Stimulated activated CD8-positive, alpha-beta memory T cell treated with anti-CD3 and anti-CD28 coated beads, Interleukin-4, amount 100 ng/mL, for 1 hour (primary cell): Measurements from ENCODE around the gene RHOB.
"Not testable (repeated sequence)": the region's sequence is repeated elsewhere in the genome, so short reads cannot be mapped to it uniquely, and the experiment has no call there.

Experiments used
- DNase-seq, 2 donors: peaks; one replicate each; pipeline ENCODE4 v3.0.0-alpha.2; 2020; ENCODE audit warnings: low read depth in 2 of 2, low spot score in 1 of 2

The RHOB gene

DNA sequence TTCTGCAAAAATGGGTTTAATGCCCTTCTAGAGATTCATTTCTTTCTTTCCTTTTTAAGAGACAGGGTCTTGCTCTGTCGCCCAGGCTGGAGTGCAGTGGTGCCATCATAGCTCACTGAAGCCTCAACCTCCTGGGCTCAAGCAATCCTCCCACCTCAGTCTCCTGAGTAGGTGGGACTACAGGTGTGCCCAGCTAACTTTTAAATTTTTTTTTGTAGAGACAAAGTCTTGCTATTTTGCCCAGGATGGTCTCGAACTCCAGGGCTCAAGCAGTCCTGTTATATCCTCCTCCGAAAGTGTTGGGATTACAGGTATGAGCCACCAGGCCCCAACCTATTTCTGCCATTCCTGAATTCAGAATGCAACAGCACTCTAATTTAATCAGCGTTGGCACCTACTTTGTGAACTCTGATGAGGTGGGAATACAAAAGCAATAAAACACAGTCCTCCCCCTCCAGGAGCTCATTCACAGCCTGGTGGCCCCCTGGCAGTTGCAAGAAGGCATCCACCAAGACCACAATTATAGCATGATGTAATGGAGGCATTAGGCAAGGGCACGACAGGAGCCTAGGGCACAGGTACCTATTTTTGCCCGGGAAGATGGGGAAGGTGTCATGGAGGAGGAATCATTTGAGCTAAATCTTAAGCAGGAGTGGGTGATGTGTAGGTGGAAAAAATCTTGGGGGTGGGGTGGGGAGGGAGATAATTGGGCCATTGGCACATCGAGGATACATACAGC, 5.1 kb downstream of the RHOB start:
- no peak for DNase-seq

GRCh38 chr2:20452551-20452950, 5.7 kb downstream of the RHOB start:
- no peak for DNase-seq

DNA sequence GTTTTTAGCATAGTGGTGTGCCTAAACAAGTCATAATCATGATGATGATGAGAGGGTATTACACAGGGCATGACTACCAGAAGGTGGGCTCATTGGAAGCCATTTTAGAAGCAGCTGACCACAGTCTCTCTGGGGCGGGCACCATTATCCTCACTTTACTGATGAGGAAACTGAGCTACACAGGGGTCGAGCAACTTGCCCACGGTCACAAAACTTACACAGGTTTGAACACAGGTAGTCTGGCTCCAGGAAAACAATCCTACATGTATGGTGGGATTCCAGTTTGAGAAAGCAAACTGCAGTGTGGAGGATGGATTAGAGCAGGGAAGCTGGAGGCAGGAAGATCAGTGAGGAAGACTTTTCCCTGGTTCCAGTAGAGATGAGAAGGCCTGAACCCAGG, 6.2 kb downstream of the RHOB start:
- no peak for DNase-seq

DNA sequence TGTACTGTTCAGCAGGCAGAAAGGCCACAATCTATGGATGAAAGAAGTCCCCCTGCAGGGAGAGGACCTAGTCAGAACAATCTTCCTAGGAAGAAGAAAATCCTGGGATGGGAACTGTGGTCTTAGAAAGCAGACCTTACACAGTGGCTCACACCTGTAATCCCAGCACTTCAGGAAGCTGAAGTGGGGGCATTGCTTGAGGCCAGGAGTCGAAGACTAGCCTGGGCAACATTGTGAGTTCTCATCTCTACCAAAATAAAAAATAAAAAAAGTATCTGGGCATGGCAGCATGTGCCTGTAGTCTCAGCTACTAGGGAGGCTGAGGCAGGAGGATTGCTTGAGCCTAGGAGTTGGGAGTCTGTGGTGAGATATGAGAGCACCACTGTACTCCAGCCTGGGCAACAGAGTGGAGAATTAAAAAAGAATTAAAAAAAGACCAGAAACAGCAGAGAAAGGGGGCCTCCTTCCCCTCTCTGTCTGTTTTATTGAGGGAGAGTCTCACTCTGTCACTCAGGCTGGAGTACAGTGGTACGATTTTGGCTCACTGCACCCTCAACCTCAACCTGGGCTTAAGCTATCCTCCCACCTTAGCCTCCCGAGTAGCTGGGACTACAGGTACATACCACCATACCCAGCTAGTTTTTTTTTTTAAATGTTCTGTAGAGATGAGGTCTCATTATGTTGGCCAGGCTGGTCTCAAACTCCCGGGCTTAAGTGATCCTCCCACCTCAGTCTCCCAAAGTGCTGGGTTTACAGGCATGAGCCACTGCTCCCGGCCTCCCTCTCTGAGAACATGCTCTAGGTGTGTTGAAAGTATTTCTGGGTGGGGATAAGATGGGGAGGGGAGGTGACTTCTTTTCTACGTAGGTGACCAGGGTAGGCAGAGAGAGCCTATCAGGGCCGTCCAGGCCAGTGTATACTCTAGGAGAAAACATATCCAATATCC, 7.4 kb downstream of the RHOB start:
- DNase-seq, result no peak

DNA sequence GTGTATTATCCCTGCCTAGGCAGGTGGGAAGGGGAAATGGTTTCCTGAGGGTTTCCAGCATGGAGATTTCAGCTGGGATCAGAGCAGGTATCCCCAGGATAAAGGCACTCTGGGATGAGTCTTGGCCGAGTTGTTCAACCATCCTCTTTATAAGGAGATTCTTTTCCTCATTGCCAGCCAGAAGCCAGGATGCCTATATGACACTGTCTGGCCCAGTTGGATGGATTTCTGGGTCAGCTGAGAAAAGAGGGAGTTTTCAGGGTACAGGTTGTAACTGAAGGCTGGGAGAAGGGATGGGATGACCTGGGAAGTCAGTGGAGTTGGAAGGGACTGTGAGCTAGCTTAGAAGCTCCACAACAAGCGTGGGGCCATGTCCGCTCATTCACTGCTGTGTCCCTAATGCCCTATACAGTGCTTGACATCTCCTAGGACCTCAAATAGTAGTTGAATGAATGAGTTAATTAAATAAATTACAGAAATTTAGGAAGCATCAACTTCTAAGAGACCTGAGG, 8.3 kb downstream of the RHOB start:
- DNase-seq, result no peak

GRCh38 chr2:20456116-20456571, 9.3 kb downstream of the RHOB start:
- no peak for DNase-seq

DNA sequence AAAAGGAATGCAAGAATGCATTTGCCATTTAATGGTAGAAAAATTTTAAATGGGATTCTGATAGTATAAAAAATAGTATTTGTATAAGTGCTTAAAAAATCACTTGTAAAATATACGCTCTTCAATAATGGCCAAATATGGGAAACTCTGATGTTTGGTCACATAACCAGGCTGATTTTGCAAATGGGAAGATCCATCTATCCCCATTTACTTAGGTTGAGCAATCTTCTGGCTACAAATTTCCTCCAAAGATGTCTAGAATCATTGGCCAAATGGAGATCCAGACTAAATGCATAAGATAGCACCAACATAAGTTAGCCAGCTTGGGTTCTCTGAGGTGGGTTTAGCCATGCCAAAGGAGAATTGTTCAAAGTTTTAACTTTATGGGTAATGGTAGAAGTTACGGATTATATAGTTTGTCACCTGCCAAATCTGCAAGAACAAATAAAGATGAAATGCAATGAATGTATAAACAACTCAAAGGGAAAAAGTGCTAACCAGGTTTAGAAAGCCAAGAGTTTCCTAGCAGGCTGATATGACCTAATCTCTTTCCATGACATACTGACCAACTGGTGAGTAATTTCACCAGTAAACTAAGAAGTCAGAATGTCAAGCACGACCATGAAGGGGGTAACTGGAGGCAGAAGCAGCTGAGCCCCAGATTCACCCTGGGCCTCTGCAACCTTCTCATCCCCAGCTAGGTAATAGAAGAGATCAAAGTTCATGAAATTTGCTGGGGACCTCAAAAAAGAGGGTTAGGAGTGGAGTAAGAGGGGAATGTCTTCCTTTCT, 10.0 kb downstream of the RHOB start:
- DNase-seq, result no peak

GRCh38 chr2:20457661-20458630, 11.1 kb downstream of the RHOB start:
- no peak for DNase-seq

GRCh38 chr2:20458737-20459484, 12.0 kb downstream of the RHOB start:
- not testable (repeated sequence) for DNase-seq

DNA sequence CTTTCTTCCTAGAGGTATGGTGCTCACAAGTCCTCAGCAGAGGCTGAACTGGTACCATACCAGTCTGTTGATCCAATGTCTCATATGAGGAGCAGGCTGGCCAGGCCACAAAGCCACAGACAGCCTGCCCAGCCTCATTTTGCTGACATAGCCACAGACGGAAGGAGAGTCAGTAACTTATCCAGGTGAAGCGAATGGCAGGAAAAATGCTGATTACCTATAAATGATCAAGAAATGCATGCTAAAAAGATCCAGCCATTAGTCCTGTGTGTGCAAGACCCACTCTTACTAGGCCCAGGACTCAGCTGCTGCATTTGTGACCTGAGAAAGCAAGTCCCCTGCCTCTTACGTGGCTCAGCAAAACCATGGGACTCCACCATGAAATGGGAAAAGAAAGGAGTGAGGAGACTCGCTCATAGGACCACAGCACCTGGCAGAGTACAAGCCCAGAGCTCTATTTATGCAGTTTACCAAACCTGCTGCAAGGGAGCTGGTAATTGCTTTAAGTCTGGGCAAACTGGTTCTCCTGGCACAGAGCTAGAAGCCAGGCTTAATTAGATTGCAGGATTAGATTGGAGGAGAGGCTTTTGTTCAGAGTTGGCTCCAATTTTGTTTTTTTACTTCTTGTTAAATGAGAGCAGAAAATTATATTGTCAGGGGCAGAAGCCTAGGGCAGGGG, 19.0 kb downstream of the RHOB start:
- DNase-seq, result no peak

DNA sequence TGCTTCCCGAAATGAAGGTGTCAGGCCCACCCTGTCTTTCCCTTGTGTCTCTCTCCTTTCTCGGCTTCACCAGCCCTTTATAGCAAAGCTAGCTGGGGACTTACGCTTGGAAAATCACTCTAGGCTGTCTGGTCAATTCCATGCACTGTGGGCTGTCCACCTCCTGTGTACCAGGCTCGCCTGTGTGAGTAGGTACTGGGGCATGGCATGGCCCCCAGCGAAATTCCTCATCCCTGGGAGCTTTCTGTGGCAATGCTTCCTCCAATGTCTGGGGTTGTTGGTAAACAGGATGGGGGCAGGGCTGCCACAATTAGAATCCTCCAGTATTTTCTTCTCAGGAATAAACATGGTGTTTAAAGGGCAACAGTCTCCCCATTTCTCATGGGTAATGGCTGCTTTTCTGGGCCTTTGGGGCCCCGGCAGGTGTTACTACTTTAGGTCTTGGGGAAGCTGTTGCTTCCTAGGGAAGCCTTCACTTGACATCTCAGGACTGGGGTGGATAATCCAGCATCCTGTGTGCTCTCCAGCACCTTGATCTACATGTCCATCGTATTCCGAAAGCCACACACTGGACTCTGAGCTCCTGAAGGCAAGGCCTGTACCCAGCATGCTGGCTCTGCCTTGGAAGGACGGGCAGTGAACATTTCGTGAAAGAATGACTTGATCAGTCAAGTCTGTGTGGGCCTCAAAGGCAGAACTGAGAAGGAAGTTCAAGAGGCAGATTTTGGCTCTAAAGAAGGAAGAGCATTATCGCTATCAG, 21.1 kb downstream of the RHOB start:
- DNase-seq, result no peak

DNA sequence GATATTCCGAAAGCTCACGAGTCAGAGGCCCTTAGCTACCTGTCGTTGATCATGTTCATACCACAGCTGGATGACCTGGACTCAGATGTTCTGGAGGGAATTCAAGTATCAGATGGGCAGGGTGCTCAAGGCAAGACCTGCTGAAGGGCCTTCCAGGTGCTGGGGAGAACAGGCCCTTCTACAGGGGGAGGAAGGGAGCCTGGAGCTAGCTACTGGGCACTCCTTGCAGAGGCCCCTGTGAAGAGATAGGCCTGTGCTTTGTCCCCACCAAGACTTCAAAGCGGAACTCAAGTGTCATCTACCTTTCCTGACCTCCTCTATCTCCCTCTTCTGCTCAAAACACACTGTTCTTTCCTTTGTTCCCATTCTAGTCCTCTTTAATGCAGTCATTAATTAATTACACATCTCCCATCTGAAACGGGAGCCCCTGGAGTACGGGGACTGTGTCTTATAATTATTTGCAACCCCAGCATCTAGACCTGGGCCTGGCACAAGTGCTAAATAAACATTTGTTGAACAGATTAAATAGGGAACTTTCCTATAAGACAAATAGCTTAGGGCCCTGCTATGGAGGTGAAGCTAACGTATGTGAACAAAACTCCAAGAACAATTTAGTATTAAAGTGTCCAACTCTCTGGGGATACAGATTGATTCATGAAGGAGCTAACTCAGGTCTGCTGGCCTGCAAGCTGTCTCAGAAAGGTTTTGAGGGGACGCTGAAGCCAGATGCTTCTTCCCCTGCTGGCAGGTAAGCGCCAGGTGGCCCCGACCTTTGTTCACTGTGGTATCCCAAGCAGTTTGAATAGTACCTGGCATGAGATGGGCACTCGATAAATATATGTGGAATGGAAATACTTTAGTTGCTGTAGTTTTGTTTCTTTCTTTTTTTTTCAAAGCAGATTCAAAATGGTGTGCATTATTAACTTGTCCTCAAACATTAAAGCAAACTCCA, 22.0 kb downstream of the RHOB start:
- DNase-seq, result no peak

DNA sequence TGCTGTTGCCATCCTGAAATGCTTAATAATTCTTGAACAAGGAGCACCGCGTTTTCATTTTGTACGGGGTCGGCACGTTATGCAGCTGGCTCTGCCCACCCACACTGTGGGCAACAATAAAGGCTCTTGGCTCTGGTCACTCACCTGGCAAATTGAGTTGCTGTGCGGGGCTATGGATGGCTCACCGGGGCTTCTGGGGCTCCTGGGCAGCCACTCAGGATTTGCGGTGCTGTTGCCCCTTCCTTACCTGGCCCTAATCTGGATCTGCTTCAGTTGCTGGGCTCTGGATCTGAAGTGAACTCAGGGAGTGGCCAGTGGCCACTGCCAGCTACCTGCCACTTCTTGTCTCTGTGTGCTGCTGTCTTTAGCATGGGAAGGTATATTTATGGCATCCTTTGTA, 22.7 kb downstream of the RHOB start:
- DNase-seq, result no peak

GRCh38 chr2:20470211-20470610, 23.3 kb downstream of the RHOB start:
- DNase-seq, result no peak

DNA sequence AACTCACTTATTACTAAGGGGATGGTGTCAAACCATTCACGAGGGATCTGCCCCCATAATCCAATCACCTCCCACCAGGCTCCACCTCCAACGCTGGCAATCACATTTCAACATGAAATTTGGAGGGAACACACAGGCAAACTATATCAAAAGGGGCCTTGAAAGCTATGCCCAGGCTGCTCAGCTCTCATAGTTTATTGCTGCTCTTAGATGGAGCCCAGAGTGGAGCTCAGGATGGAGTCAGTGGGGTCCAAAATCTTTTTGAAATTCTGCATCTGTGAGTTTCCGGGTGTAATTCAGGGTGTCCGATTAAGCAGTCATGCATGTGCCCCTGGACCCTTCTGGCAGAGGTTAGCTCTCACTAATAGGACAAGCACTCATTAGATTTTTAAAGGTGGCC, 24.3 kb downstream of the RHOB start:
- DNase-seq, result no peak

DNA sequence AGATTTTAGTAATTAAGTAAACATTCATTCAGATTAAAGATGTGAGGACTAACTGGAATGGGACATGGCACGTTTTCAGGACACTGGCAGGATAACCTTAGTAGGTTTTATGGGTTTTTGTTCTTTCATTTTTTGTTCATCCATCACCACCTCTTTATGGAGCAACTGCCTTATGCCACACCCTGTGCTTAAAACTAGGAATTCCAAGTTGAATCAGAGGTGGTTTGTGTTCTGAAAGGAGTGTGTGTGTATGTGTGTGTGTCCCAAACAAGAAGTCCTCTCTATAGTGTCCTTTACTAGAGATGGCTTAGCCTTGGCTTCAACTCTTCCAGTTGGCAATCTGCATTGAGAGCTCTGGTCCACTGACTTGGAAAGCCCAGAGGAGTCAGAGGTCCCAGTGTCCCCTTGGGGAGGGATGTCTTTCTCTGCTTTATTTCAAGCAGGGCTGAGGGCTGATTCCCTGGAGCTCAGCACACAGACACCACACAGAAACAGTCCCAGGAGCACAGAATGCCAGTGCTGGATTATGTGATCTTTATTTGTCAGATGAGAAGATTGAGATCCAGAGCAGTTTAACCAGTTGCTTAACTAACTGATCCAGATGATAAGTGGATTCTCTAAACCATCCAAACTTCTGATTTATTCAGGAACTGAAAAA, 25.2 kb downstream of the RHOB start:
- DNase-seq, result no peak
